T-helper 1 cell treated with Interleukin-12 subunit alpha and Interleukin-12 subunit beta and Interleukin-4 antibody, amounts not matched to agents 30 ng/mL and 1 ng/mL, for 36 hours (primary cell): ENCODE results near the gene STIL. TPM values are rescaled to one million over a fixed set of nuclear protein-coding genes. Genes with fewer than 3 reads are reported as not detected.

ENCODE experiments used
- total RNA-seq: library from RNA; stranded (reverse); gene quantifications from 2 replicates; pipeline ENCODE4 v1.2.3, GENCODE V29; 2022

STIL gene
- total RNA-seq, 1 donor from 2014 or later, result 28.4 TPM

Other genes with a start within 250 kb of the STIL start
- gene CYP4Z1, start 246.9 kb downstream of the STIL start, total RNA-seq, result not detected in 2 replicates
- not detected in 2 replicates for gene CYP4A22, start 176.7 kb downstream of the STIL start, total RNA-seq
- not detected in 2 replicates for gene PDZK1IP1, start 124.1 kb downstream of the STIL start, total RNA-seq
- gene TAL1, start 81.9 kb downstream of the STIL start, total RNA-seq, result not detected in 2 replicates
- 98.2 and 101 TPM in 2 replicates for gene CMPK1, start 19.6 kb upstream of the STIL start, total RNA-seq
- gene FOXE3, start 102.1 kb upstream of the STIL start, total RNA-seq, result not detected in 2 replicates
- 0.20 and 0.27 TPM in 2 replicates for gene FOXD2, start 123.9 kb upstream of the STIL start, total RNA-seq